Pericardium fibroblast (primary cell): ENCODE results near the gene CACNB1. TPM values are rescaled to one million over a fixed set of nuclear protein-coding genes. Genes with fewer than 3 reads are reported as not detected.

Source experiments
- total RNA-seq: library from RNA; depleted of rRNA; stranded (reverse); fragments of >200 nt; gene quantifications from 2 replicates; pipeline ENCODE4 v1.2.3, GENCODE V29; 2015

The CACNB1 gene
- total RNA-seq: 6.1 and 21.4 TPM in 2 replicates

DNA sequence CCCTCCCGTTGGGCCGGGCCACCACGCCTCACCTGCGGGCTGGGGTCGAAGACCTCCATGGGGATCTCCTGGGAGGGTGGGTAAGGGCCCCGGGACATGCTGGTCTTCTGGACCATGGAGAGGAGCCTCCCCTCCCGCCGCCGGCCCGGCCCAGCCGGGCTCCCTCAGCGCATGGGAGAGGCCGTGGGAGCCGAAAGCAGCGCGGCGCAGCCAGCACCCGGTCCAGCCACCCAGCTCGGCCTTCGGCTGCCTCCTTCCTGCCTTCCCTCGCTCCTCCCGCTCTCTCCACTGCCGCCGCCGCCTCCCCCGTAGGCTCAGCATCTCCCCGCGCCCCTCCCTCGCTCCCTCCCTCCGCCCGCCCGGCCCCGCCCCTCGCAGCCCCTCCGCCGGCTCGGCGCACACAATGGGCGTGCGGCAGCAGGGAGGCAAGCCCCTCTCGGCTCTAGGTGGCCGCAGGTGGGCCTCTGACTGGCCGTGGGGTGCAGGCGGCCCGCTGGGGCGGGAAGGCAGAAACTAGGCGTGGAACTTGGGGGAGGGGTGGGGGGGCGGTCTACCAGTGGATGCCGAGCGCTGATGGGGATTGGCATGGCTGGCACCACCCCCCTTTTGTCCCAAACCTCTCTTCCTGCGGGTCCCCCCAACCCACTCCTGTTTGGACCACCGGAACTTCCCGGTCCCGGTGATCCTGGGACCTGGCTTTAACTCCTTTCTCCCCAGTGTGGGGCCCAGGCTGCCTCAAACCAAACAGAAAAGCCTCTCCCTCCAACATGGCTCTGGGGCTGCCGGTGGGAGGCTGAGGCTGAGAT is at the start of gene CACNB1:
Gene CACNB1, minus strand, starts transcription at position 290 of the 806 bp plus-strand sequence. Its CDS starts 174 bp downstream, at position 116.

DNA sequence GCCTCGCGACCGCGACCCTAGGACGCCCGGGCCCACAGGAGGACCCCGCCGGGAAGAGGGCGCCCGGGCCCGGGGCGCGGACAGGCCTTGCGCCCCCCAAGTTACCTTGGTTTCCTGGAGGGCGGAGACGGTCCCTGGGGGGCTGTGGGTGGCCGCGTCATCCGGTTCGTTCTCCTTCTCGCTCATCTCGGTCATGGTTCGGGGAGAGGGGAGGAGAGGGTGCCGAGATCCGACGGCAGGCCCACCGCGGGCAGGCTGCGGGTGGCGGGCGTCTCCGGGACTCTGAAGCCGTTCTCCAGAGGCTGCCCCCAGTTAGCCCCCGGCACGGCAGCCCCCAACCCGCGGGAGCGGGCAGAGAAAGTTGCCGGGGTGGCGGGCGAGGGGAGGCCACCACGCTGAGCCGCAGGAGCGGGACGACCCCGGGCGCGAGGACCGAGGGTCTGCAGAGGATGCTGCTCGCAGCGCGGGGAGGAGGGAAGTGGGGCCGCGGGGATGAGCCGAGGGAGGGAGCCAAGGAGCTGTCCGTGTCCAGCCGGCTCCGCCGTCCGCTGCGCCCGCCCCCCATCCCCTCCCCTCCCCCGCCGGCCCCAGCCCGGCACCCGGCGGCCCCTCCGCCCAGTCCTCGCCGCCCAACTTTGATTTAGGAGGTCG is 28.0 kb upstream of the CACNB1 start, which contains the start of gene STAC2:
Gene STAC2, minus strand, starts transcription at position 638 of the 651 bp plus-strand sequence. Its CDS starts 443 bp downstream, at position 195.

DNA sequence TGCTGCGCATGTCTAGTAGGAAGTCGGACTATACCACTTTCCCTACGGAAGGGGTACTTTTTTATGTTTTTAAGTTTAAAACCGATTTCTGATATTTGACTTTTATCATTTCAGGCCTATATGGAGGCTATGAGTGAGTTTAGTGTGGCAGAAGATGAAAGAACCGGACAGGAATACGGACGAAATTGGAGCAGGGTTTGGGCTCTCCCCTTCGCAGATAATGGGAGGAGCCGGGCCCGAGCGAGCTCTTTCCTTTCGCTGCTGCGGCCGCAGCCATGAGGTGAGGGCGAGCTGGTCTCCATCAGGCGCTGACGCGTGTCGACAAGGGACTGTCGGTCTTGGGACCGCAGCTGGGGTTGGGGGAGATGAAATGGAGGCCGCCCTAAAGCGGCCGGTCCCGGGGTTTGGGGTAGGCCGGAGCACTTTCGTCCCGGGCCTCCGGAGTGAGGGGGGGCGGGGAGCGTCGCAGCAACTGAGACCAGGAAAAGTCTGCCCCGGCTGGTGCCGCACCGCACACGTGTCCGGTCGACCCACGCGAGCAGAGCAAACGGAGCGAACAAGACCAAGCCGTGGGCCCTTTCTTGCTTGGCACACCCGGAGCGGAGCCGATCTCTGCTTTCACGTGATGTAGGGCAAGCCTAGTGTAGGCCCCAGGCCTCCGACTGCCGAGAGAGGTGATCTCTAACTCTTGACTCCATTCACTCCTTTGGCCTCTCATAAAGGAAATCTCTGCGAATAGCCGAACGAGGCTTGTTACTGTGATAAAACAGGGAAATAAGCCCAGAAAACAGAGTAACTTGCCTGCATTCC is 2.8 kb upstream of the CACNB1 start, which contains the start of gene RPL19:
Gene RPL19, plus strand, starts transcription at position 214 of the 810 bp plus-strand sequence. Its CDS starts 62 bp downstream, at position 276.

DNA sequence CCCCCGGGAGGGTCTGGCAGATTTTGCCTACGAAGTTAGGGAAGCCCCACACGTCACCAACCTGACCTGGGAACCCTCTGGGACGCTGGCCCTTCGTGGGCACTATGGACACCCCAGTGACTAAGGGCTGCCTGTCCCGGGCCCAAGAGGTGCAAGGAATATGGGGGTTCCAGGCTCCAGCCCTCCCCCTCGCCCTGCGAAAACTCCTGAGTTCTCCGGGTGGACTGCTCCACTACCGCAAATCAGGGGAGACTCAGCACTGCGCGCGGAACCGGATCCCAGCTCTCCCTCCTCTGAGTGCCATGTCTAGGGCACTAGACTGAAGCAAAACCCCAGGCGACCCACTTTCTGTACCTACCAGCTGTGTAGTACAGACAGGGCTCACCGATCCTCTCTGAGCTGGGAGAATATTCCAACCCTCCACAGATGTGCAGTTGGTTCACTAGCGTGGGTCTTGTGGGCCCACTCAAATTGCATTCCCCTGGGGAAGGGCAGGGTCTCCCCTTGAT is 31.6 kb downstream of the CACNB1 start, which contains the start of gene ARL5C:
Gene ARL5C, minus strand, starts transcription at position 321 of the 509 bp plus-strand sequence. CDS start 401 bp downstream, outside the sequence.

DNA sequence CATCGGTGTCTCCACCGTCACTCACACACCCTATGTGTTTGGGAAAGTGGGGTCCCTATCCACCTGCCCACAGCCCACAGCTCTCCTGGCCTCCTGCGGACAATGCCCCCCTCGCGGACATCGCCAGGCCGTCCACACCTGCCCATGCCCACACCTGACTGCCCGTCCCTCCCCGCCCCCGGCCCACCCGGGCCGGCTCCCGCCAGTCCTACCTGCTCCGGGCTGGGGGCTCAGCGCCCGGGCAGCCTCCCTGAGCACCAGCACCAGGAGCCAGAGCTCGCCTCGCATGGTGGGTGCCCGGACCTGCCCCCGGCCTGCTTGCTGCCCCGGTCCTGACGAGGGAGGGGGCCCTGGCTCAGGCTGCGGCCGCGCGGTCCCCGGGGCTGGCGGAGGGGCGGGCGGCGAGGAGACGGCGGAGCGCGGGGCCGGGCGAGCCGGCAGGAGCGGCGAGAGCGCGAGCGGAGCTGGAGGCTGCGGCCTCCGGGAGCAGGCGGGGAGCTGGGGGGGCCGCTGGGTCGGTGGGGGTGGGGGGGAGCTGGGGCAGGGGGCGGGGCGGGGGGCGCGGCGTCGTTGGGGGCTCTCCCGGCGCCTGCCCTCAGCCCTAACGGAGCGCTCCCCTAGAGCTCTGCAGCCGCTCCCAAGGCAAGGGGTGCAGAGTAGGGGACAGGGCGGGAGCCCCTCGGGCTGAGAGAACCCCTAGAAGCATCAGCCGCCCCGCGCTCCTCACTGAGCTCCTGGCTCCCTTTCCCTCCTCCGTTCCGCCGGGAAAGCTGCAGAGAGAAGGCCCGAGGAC is 46.1 kb downstream of the CACNB1 start, which contains the start of gene PLXDC1:
Gene PLXDC1, minus strand, starts transcription at position 488 of the 793 bp plus-strand sequence. Its CDS starts 200 bp downstream, at position 288.

Other genes with a start within 250 kb of the CACNB1 start
- gene FBXO47, start 230.3 kb downstream of the CACNB1 start, total RNA-seq: not detected in 2 replicates
- 0.09 and 0.70 TPM in 2 replicates for gene PLXDC1, start 46.0 kb downstream of the CACNB1 start, total RNA-seq
- gene ARL5C, start 31.5 kb downstream of the CACNB1 start, total RNA-seq: not detected in 2 replicates
- gene RPL19, start 2.6 kb upstream of the CACNB1 start, total RNA-seq: 2,601 and 3,126 TPM in 2 replicates
- 0.82 TPM in 1 of 2 replicates, not detected in the other for gene STAC2, start 28.3 kb upstream of the CACNB1 start, total RNA-seq
- gene FBXL20, start 204.0 kb upstream of the CACNB1 start, total RNA-seq: 11.9 and 12.5 TPM in 2 replicates